Immature natural killer cell (primary cell): ENCODE data around the gene FDX1. TPM values are rescaled to one million over a fixed set of nuclear protein-coding genes. Genes with fewer than 3 reads are reported as not detected.
"Not testable (repeated sequence)": the region's sequence is repeated elsewhere in the genome, so short reads cannot be mapped to it uniquely, and the experiment has no call there.

Experiments
- DNase-seq, 3 donors: peaks; one replicate each; pipeline ENCODE4 v3.0.0; 2022; ENCODE audit warnings: mixed read lengths in 1 of 3
- H3K27ac Mint-ChIP-seq, 6 donors: one replicate each; pipeline ENCODE4 v1.8.0; 2020; ENCODE audit warnings: mixed read lengths in 6 of 6, mild to moderate bottlenecking in 5 of 6, inconsistent platforms in 4 of 6, moderate library complexity in 3 of 6
- H3K27me3 Mint-ChIP-seq, 3 donors: one replicate each; pipeline ENCODE4 v1.8.0; 2020 to 2021; ENCODE audit warnings: low read depth in 3 of 3, mild to moderate bottlenecking in 3 of 3, mixed read lengths in 3 of 3, moderate library complexity in 3 of 3, inconsistent platforms in 1 of 3
- H3K36me3 Mint-ChIP-seq, 3 donors: one replicate each; pipeline ENCODE4 v1.8.0; 2020; ENCODE audit warnings: mixed read lengths in 3 of 3, inconsistent platforms in 2 of 3, mild to moderate bottlenecking in 2 of 3
- H3K4me1 Mint-ChIP-seq, 2 donors: one replicate each; pipeline ENCODE4 v1.8.0; 2020; ENCODE audit warnings: inconsistent platforms in 2 of 2, mild to moderate bottlenecking in 2 of 2, mixed read lengths in 2 of 2, moderate library complexity in 1 of 2
- H3K4me3 Mint-ChIP-seq, 5 donors: one replicate each; pipeline ENCODE4 v1.8.0; 2020; ENCODE audit warnings: mild to moderate bottlenecking in 5 of 5, mixed read lengths in 5 of 5, inconsistent platforms in 3 of 5, moderate library complexity in 3 of 5
- H3K9me3 Mint-ChIP-seq, 6 donors: one replicate each; pipeline ENCODE4 v1.8.0; 2020; ENCODE audit warnings: mild to moderate bottlenecking in 6 of 6, mixed read lengths in 6 of 6, inconsistent platforms in 4 of 6, moderate library complexity in 3 of 6
- polyA plus RNA-seq, 3 donors: library from polyadenylated mRNA; unstranded; fragments of 300-500 nt; fragmentation: Illumina TruSeq; gene quantifications; one replicate each; pipeline ENCODE4 v1.2.3, GENCODE V29; 2021

FDX1 gene
- polyA plus RNA-seq, result 10 to 100 TPM; 15.2 to 18.1 (median 16.6) TPM

GRCh38 chr11:110429731-110430266 lies at the start of gene FDX1:
TSS of gene FDX1 (plus strand) at chr11:110429948. CDS start at chr11:110430121, 173 bp downstream.
- H3K36me3 Mint-ChIP-seq, result no peaks in the 10 kb centered on the region
- H3K27me3 Mint-ChIP-seq, result peaks cover 2 to 7% (median 7%) of the 10 kb centered on the region in 3 donors
- H3K27ac Mint-ChIP-seq, result peak within 1 kb of the TSS; percentile 93 to 97 (median 95)
- peak; percentile 85 to 86 (median 85) for DNase-seq
- H3K4me3 Mint-ChIP-seq, result peak within 1 kb of the TSS; percentile 96 to 98 (median 97)
- peaks cover 30 to 45% of the 10 kb centered on the region in 2 donors for H3K4me1 Mint-ChIP-seq
- no peaks in the 10 kb centered on the region for H3K9me3 Mint-ChIP-seq

- no peak for DNase-seq
- Mint-ChIP-seq H3K9me3 (no peaks in the 10 kb centered on the region), H3K4me3 (no peak overlapping the region), H3K27me3 (peaks cover 0 to 3% (median 0%) of the 10 kb centered on the region in 3 donors), H3K36me3 (no peaks in the 10 kb centered on the region), H3K4me1 (peaks cover 0 to 2% of the 10 kb centered on the region in 2 donors), H3K27ac (no peak overlapping the region)
Observed at GRCh38 chr11:110380836-110381622, 48.7 kb upstream of the FDX1 start.

GRCh38 chr11:110388231-110388630 lies 41.5 kb upstream of the FDX1 start:
- H3K4me3 Mint-ChIP-seq, H3K27me3 Mint-ChIP-seq, H3K4me1 Mint-ChIP-seq, H3K27ac Mint-ChIP-seq, H3K36me3 Mint-ChIP-seq, DNase-seq, H3K9me3 Mint-ChIP-seq: not testable (repeated sequence)

- no peak overlapping the region for H3K4me3 Mint-ChIP-seq
- no peak overlapping the region for H3K27ac Mint-ChIP-seq
- H3K36me3 Mint-ChIP-seq, result no peaks in the 10 kb centered on the region
Observed at GRCh38 chr11:110389965-110390364, 39.8 kb upstream of the FDX1 start.

GRCh38 chr11:110392056-110392455 lies 37.7 kb upstream of the FDX1 start:
- Mint-ChIP-seq H3K9me3 (no peaks in the 10 kb centered on the region), H3K36me3 (no peaks in the 10 kb centered on the region), H3K4me1 (no peaks in the 10 kb centered on the region), H3K27me3 (peaks cover 5 to 12% (median 7%) of the 10 kb centered on the region in 3 donors), H3K4me3 (no peak overlapping the region), H3K27ac (no peak overlapping the region)
- no peak for DNase-seq

More at GRCh38 chr11:110389965-110390364, 39.8 kb upstream of the FDX1 start:
- no peaks in the 10 kb centered on the region for H3K4me1 Mint-ChIP-seq
- no peaks in the 10 kb centered on the region for H3K9me3 Mint-ChIP-seq
- peaks cover 3 to 8% (median 4%) of the 10 kb centered on the region in 3 donors for H3K27me3 Mint-ChIP-seq
- no peak for DNase-seq

GRCh38 chr11:110397668-110398286 lies 32.0 kb upstream of the FDX1 start:
- not testable (repeated sequence) for H3K27me3 Mint-ChIP-seq, H3K4me3 Mint-ChIP-seq, H3K36me3 Mint-ChIP-seq, DNase-seq, H3K27ac Mint-ChIP-seq, H3K9me3 Mint-ChIP-seq, H3K4me1 Mint-ChIP-seq

GRCh38 chr11:110403585-110403984 lies 26.2 kb upstream of the FDX1 start:
- not testable (repeated sequence) for DNase-seq, H3K9me3 Mint-ChIP-seq, H3K36me3 Mint-ChIP-seq, H3K27ac Mint-ChIP-seq, H3K4me3 Mint-ChIP-seq, H3K4me1 Mint-ChIP-seq, H3K27me3 Mint-ChIP-seq

GRCh38 chr11:110405636-110406035 lies 24.1 kb upstream of the FDX1 start:
- H3K27me3 Mint-ChIP-seq, H3K27ac Mint-ChIP-seq, DNase-seq, H3K4me1 Mint-ChIP-seq, H3K36me3 Mint-ChIP-seq, H3K4me3 Mint-ChIP-seq, H3K9me3 Mint-ChIP-seq: not testable (repeated sequence)

GRCh38 chr11:110407315-110407714 lies 22.4 kb upstream of the FDX1 start:
- Mint-ChIP-seq H3K36me3 (no peaks in the 10 kb centered on the region), H3K27me3 (peaks cover 0 to 5% (median 4%) of the 10 kb centered on the region in 3 donors), H3K4me3 (no peak overlapping the region), H3K4me1 (no peaks in the 10 kb centered on the region), H3K9me3 (no peaks in the 10 kb centered on the region), H3K27ac (no peak overlapping the region)
- no peak for DNase-seq

- Mint-ChIP-seq H3K4me3 (no peak overlapping the region), H3K27ac (no peak overlapping the region), H3K27me3 (peaks cover 0 to 5% (median 4%) of the 10 kb centered on the region in 3 donors), H3K4me1 (no peaks in the 10 kb centered on the region), H3K36me3 (no peaks in the 10 kb centered on the region), H3K9me3 (no peaks in the 10 kb centered on the region)
- DNase-seq, result no peak
Observed at GRCh38 chr11:110409174-110409573, 20.6 kb upstream of the FDX1 start.

- DNase-seq, result no peak
- Mint-ChIP-seq H3K27me3 (peaks cover 0 to 5% (median 2%) of the 10 kb centered on the region in 3 donors), H3K27ac (no peak overlapping the region)
Observed at GRCh38 chr11:110410651-110411050, 19.1 kb upstream of the FDX1 start.

GRCh38 chr11:110415081-110415480 lies 14.7 kb upstream of the FDX1 start:
- H3K4me3 Mint-ChIP-seq, result no peak overlapping the region
- H3K27me3 Mint-ChIP-seq, result peaks cover 0 to 2% (median 0%) of the 10 kb centered on the region in 3 donors
- no peaks in the 10 kb centered on the region for H3K4me1 Mint-ChIP-seq
- no peak overlapping the region for H3K27ac Mint-ChIP-seq
- H3K36me3 Mint-ChIP-seq, result no peaks in the 10 kb centered on the region
- peaks cover 0 to 2% (median 0%) of the 10 kb centered on the region in 6 donors for H3K9me3 Mint-ChIP-seq
- no peak for DNase-seq

More at GRCh38 chr11:110410651-110411050, 19.1 kb upstream of the FDX1 start:
- H3K36me3 Mint-ChIP-seq, result no peaks in the 10 kb centered on the region
- no peak overlapping the region for H3K4me3 Mint-ChIP-seq
- H3K4me1 Mint-ChIP-seq, result no peaks in the 10 kb centered on the region
- no peaks in the 10 kb centered on the region for H3K9me3 Mint-ChIP-seq

- not testable (repeated sequence) for H3K4me1 Mint-ChIP-seq, H3K4me3 Mint-ChIP-seq, H3K27ac Mint-ChIP-seq, H3K27me3 Mint-ChIP-seq, H3K36me3 Mint-ChIP-seq, DNase-seq
- H3K9me3 Mint-ChIP-seq, result peaks cover 3 to 17% (median 6%) of the 10 kb centered on the region in 6 donors
Observed at GRCh38 chr11:110421658-110422057, 8.1 kb upstream of the FDX1 start.

GRCh38 chr11:110422306-110422905 lies 7.3 kb upstream of the FDX1 start:
- peaks cover 3 to 17% (median 6%) of the 10 kb centered on the region in 6 donors for H3K9me3 Mint-ChIP-seq
- peaks cover 0 to 6% (median 5%) of the 10 kb centered on the region in 3 donors for H3K27me3 Mint-ChIP-seq
- no peak for DNase-seq
- no peak overlapping the region for H3K27ac Mint-ChIP-seq
- H3K4me1 Mint-ChIP-seq, result no peaks in the 10 kb centered on the region
- peaks cover 0 to 7% (median 0%) of the 10 kb centered on the region in 3 donors for H3K36me3 Mint-ChIP-seq
- H3K4me3 Mint-ChIP-seq, result no peak overlapping the region
